IPS-18a (cell line): ENCODE data around the gene MMP24OS.
"Not testable (repeated sequence)": the region's sequence is repeated elsewhere in the genome, so short reads cannot be mapped to it uniquely, and the experiment has no call there.

ENCODE experiments used
- H3K27ac ChIP-seq: one replicate; pipeline ENCODE4 v1.5.1; 2013; ENCODE audit warnings: low read length
- H3K27me3 ChIP-seq: one replicate; pipeline ENCODE4 v1.6.1; 2013; ENCODE audit warnings: mild to moderate bottlenecking, low read length; ENCODE audit not compliant: control insufficient read depth, insufficient read depth
- H3K36me3 ChIP-seq: one replicate; pipeline ENCODE4 v1.6.1; 2013; ENCODE audit warnings: low read depth, low read length; ENCODE audit not compliant: control insufficient read depth
- H3K4me1 ChIP-seq: one replicate; pipeline ENCODE4 v1.6.1; 2013; ENCODE audit warnings: low read depth, low read length; ENCODE audit not compliant: control insufficient read depth
- H3K4me3 ChIP-seq: one replicate; pipeline ENCODE4 v1.5.1; 2013; ENCODE audit warnings: low read length
- H3K9ac ChIP-seq: one replicate; pipeline ENCODE4 v1.6.1; 2013; ENCODE audit warnings: mild to moderate bottlenecking, low read length, moderate library complexity
- H3K9me3 ChIP-seq: one replicate; pipeline ENCODE4 v1.6.1; 2013; ENCODE audit warnings: low read depth, low read length; ENCODE audit not compliant: control insufficient read depth

MMP24OS gene

GRCh38 chr20:35316086-35316485 is 38.2 kb upstream of the MMP24OS start:
- no peak overlapping the region for H3K27ac ChIP-seq
- peaks cover 21% of the 10 kb centered on the region for H3K4me1 ChIP-seq
- no peaks in the 10 kb centered on the region for H3K27me3 ChIP-seq
- H3K4me3 ChIP-seq: no peak overlapping the region
- no peaks in the 10 kb centered on the region for H3K36me3 ChIP-seq
- H3K9ac ChIP-seq: no peak overlapping the region
- no peaks in the 10 kb centered on the region for H3K9me3 ChIP-seq

- H3K36me3 ChIP-seq, H3K4me3 ChIP-seq, H3K27me3 ChIP-seq, H3K9me3 ChIP-seq, H3K27ac ChIP-seq, H3K9ac ChIP-seq: not testable (repeated sequence)
- peaks cover 18% of the 10 kb centered on the region for H3K4me1 ChIP-seq
These were observed 37.7 kb upstream of the MMP24OS start for GRCh38 chr20:35315632-35316020.

GRCh38 chr20:35314816-35315631 is 37.1 kb upstream of the MMP24OS start:
- H3K4me3 ChIP-seq: no peak overlapping the region
- no peaks in the 10 kb centered on the region for H3K27me3 ChIP-seq
- H3K36me3 ChIP-seq: no peaks in the 10 kb centered on the region
- no peak overlapping the region for H3K9ac ChIP-seq
- peaks cover 13% of the 10 kb centered on the region for H3K4me1 ChIP-seq
- H3K27ac ChIP-seq: no peak overlapping the region
- H3K9me3 ChIP-seq: no peaks in the 10 kb centered on the region

- H3K4me3 ChIP-seq: no peak overlapping the region
- no peak overlapping the region for H3K27ac ChIP-seq
- H3K27me3 ChIP-seq: no peaks in the 10 kb centered on the region
- H3K36me3 ChIP-seq: no peaks in the 10 kb centered on the region
- no peak overlapping the region for H3K9ac ChIP-seq
- H3K9me3 ChIP-seq: no peaks in the 10 kb centered on the region
- H3K4me1 ChIP-seq: peaks cover 13% of the 10 kb centered on the region
These were observed 34.4 kb upstream of the MMP24OS start for GRCh38 chr20:35312318-35312717.

- Histone ChIP-seq H3K9me3 (no peaks in the 10 kb centered on the region), H3K36me3 (no peaks in the 10 kb centered on the region), H3K9ac (no peak overlapping the region), H3K27ac (no peak overlapping the region), H3K27me3 (no peaks in the 10 kb centered on the region), H3K4me3 (no peak overlapping the region), H3K4me1 (peaks cover 13% of the 10 kb centered on the region)
These were observed 33.9 kb upstream of the MMP24OS start for GRCh38 chr20:35311822-35312221.

GRCh38 chr20:35311409-35311808 is 33.5 kb upstream of the MMP24OS start:
- no peaks in the 10 kb centered on the region for H3K27me3 ChIP-seq
- H3K9ac ChIP-seq: no peak overlapping the region
- H3K4me1 ChIP-seq: peaks cover 13% of the 10 kb centered on the region
- H3K4me3 ChIP-seq: no peak overlapping the region
- no peaks in the 10 kb centered on the region for H3K9me3 ChIP-seq
- no peaks in the 10 kb centered on the region for H3K36me3 ChIP-seq
- no peak overlapping the region for H3K27ac ChIP-seq

- Histone ChIP-seq H3K4me3 (no peak overlapping the region), H3K4me1 (peaks cover 21% of the 10 kb centered on the region), H3K27me3 (no peaks in the 10 kb centered on the region), H3K9me3 (no peaks in the 10 kb centered on the region), H3K27ac (no peak overlapping the region), H3K9ac (no peak overlapping the region), H3K36me3 (no peaks in the 10 kb centered on the region)
These were observed 30.0 kb upstream of the MMP24OS start for GRCh38 chr20:35307666-35308653.

- no peaks in the 10 kb centered on the region for H3K27me3 ChIP-seq
- no peak overlapping the region for H3K4me3 ChIP-seq
- no peaks in the 10 kb centered on the region for H3K9me3 ChIP-seq
- H3K4me1 ChIP-seq: peaks cover 14% of the 10 kb centered on the region
- H3K9ac ChIP-seq: no peak overlapping the region
- H3K27ac ChIP-seq: no peak overlapping the region
- H3K36me3 ChIP-seq: no peaks in the 10 kb centered on the region
These were observed 29.1 kb upstream of the MMP24OS start for GRCh38 chr20:35306931-35307517.

GRCh38 chr20:35305682-35306556 is 28.0 kb upstream of the MMP24OS start:
- H3K27me3 ChIP-seq: no peaks in the 10 kb centered on the region
- no peak overlapping the region for H3K27ac ChIP-seq
- H3K9me3 ChIP-seq: no peaks in the 10 kb centered on the region
- no peaks in the 10 kb centered on the region for H3K36me3 ChIP-seq
- no peak overlapping the region for H3K9ac ChIP-seq
- no peak overlapping the region for H3K4me3 ChIP-seq
- H3K4me1 ChIP-seq: peaks cover 8% of the 10 kb centered on the region

- H3K27me3 ChIP-seq: no peaks in the 10 kb centered on the region
- H3K4me1 ChIP-seq: peaks cover 8% of the 10 kb centered on the region
- no peak overlapping the region for H3K27ac ChIP-seq
- H3K36me3 ChIP-seq: no peaks in the 10 kb centered on the region
- H3K9ac ChIP-seq: no peak overlapping the region
- no peak overlapping the region for H3K4me3 ChIP-seq
- H3K9me3 ChIP-seq: no peaks in the 10 kb centered on the region
These were observed 27.0 kb upstream of the MMP24OS start for GRCh38 chr20:35304956-35305355.
